Colon (tissue), 2 donors: ENCODE results near the gene EYA2.

ENCODE experiments used
- FAIRE-seq: peaks from 2 replicates; lab custom pipeline; 2012; peaks lifted over from hg19 to GRCh38; lab: Jason Lieb, UNC
- donor health status: control.
- donor health status: control.

The EYA2 gene

GRCh38 chr20:47227119-47227518, 332.5 kb downstream of the EYA2 start:
- no peak for FAIRE-seq

DNA sequence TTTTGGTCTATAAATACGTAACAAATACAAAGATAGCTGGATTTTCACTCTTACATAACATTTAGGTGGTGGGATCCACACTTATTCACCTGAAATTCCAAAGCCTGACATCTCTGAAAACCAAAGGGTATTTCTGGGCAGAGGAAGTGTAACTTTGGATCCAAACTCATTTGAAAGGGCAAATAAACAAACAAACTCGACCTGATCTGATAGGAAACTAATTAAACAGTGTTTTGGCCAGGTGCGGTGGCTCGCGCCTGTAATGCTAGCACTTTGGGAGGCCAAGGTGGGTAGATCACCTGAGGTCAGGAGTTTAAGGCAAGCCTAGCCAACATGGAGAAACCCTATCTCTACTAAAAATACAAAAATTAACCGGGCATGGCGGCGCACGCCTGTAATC, 332.9 kb downstream of the EYA2 start:
- FAIRE-seq: no peak

GRCh38 chr20:47228654-47229053, 334.0 kb downstream of the EYA2 start:
- FAIRE-seq: no peak

GRCh38 chr20:47230811-47231256, 336.2 kb downstream of the EYA2 start:
- no peak for FAIRE-seq

- FAIRE-seq: no peak
Measured at GRCh38 chr20:47231382-47232039, 336.9 kb downstream of the EYA2 start.

GRCh38 chr20:47232518-47232917, 337.9 kb downstream of the EYA2 start:
- no peak for FAIRE-seq

DNA sequence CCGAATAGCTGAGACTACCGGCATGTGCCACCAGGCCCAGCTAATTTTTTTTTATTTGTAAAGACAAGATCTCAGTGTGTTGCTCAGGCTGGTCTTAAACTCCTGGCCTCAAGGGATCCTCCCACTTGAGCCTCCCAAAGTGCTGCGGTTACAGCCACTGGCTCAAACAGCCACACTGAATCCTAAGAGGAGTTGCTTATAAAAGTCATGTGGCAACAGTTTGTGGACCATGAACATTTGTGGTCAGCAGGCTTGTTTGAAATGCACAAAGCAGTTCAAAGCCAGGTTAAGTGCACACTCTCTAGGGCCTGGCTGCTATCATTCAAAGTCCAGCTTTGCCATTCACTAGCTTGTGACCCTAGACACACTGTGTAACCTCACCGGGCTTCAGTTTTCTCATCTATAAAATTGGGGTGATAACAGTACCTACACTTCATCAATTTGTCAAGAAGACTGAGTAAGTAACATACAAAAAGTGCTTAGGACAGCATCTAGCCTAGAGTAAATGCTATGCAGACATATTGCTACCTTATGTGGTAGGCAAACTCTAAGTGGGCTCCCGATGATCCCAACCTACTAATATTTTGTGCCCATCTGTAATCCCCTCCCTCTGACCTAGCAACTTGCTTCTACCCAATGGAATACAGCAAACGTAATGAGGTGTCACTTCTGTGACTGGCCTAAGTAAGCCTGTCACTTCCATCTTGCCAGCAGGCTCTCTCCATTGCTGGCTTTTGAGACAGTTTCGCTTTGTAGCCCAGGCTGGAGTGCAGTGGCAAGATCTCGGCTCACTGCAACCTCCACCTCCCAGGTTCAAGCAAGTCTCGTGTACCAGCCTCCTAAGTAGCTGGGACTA, 338.9 kb downstream of the EYA2 start:
- FAIRE-seq: no peak

DNA sequence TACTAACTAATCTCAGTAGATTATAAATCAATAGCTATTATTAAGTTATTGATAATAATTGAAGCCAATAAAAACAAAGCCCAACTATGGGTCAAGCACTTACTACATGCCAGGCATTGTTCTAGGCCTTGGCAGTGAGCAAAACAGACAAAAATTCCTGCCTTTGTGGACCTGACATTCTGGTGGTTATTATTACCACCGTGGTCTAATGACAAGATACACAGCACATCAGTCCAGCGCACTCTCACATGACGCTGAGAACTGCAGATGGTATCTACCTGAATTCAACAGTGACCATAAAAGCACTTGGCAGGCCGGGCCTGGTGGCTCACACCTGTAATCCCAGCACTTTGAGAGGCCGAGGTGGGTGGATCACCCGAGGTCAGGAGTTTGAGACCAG, 340.5 kb downstream of the EYA2 start:
- no peak for FAIRE-seq

GRCh38 chr20:47235853-47236638, 341.4 kb downstream of the EYA2 start:
- no peak for FAIRE-seq

- FAIRE-seq: no peak
Measured at GRCh38 chr20:47236639-47236900, 341.9 kb downstream of the EYA2 start.

DNA sequence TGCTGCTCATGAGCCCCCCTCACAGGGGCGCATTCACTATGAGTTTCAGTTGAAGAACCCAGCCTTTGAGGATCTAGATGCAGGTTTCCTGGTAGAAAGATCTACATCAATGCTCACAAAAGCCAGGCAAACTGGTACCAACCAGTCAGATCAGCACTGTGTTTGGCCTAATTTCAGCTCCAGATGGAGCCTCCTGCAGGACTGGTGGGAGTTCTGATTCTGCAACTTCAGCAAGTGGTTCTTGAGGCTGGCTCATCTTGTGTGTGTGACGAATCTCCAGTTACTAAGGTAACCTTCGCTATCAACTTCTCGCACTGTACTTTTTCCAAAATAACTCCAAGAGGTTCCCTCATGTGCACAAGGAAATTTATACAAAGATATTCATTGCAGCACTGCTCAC, 343.1 kb downstream of the EYA2 start:
- no peak for FAIRE-seq
